HG02885 (cell line): Measurements from ENCODE around the gene IL13RA1.
"Not testable (repeated sequence)": the region's sequence is repeated elsewhere in the genome, so short reads cannot be mapped to it uniquely, and the experiment has no call there.

Experiments
- ATAC-seq: cut with Tn5 transposase; IDR thresholded peaks from one replicate; pipeline ENCODE4 v1.9.1; 2021; ENCODE audit warnings: mild to moderate bottlenecking; ENCODE audit not compliant: unreplicated experiment, poor library complexity

The IL13RA1 gene

GRCh38 chrX:118772051-118772450 lies 44.6 kb downstream of the IL13RA1 start:
- no peak for ATAC-seq

- ATAC-seq = no peak
Measured at GRCh38 chrX:118773782-118774181, 46.4 kb downstream of the IL13RA1 start.

GRCh38 chrX:118779581-118779980 lies 52.2 kb downstream of the IL13RA1 start:
- ATAC-seq = no peak

GRCh38 chrX:118780509-118780908 lies 53.1 kb downstream of the IL13RA1 start:
- ATAC-seq = no peak

GRCh38 chrX:118780911-118781310 lies 53.5 kb downstream of the IL13RA1 start:
- no peak for ATAC-seq

- no peak for ATAC-seq
Measured at GRCh38 chrX:118795528-118796280, 68.3 kb downstream of the IL13RA1 start.

DNA sequence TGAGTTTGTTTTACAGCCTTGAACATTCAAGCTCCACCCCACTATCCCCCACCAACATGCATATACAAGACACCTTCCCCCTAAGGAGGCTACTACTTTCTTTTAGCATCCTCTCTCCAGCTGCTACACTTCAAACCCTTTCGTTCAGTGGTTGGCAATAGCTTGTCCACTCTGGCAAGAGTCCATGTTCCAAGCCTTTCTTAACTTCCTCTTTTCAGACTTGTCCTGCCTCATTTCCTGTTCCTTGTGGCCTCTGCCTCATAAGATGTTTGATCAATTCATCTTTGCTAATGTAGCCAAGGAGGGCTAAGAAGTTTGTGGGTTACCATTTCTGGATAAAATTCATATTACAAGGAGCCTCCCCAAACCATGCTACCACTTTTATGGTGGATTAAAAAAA lies 75.5 kb downstream of the IL13RA1 start:
- no peak for ATAC-seq

GRCh38 chrX:118807151-118808017 lies 80.0 kb downstream of the IL13RA1 start:
- ATAC-seq = peak; percentile 42

DNA sequence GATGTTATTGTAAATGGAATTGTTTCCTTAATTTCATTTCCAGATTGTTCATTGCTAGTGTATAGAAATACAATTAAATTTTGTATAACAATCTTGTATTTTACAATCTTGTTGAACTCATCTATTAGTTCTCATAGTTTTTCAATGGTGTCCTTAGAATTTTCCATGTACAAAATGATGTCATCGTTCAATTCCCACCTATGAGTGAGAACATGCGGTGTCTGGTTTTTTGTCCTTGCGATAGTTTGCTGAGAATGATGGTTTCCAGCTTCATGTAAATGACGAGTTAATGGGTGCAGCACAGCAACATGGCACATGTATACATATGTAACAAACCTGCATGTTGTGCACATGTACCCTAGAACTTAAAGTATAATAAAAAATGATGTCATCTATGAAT lies 89.9 kb downstream of the IL13RA1 start:
- not testable (repeated sequence) for ATAC-seq

- ATAC-seq = peak; percentile 71
Measured at GRCh38 chrX:118823263-118824172, 96.1 kb downstream of the IL13RA1 start, which contains the start of gene ZCCHC12. Gene ZCCHC12 (plus strand): TSS chrX:118823824. CDS start chrX:118825245, 1,421 bp downstream.

DNA sequence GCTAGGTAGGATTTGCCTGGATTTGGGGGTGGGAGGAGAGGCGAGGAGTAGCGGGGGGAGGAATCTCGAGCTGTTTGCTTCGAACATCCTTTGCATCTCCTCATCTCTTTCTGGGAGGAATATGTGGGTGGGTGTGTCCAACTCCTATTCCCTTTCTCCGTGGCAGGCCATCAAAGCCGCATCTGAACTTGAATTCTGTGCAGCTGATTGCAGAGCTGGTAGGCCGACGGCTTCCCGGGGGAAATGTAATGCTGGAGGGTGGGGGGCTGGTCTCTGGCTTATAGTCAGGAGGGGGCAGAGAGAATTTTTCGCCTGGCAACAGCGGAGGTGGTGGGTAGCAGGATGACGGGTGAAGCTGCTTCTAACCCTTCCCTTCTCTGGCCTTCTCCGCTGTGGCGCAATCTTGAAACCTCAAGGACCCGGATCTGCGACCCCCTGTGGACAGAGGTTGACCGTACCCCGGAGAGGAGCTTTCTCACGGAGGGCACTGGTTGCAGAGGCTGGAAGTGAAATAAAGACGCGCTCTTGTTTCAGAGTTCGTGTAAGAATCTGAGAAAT lies 96.8 kb downstream of the IL13RA1 start:
- no peak for ATAC-seq

- ATAC-seq = no peak
Measured at GRCh38 chrX:118825227-118825626, 97.8 kb downstream of the IL13RA1 start.

DNA sequence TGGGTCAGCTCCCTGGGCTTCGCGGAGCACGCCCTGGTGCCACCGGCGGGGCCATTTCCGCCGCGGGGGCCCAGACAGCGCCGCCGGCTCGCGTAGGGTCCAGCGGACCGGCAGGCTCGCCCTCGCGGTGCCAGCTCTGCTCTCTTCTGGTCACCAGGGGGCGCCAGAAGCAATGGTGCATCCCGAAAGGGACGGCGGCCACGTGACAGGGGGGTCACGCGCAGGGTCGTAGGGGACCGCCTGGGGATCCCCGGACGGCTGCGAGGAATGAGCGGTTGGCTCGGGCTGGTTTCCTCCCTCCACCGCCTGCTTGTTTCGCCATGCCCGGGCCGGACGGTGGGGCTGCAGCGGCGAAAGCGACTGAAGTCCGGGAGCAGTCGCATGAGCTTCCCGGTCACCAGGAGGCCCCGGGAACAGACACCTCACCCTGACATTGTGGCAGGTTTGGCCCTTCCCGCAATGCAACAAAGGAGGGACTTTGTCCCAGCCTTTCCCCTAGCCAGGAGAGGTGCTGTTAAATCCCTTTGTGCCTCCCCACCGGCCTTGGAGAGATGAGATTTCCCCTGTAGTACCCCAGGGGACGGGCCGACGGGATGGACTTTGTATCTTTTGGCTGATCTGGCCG lies 112.0 kb downstream of the IL13RA1 start:
- ATAC-seq = peak; percentile 83
